WTC11 (cell line): ENCODE data around the gene WIPF3. TPM values are rescaled to one million over a fixed set of nuclear protein-coding genes. Genes with fewer than 3 reads are reported as not detected.

Experiments
- ATAC-seq: fragments of 200-7000 bp; cut with Tn5 transposase; 2 replicates; pipeline ENCODE4 v1.10.0; 2021; ENCODE audit warnings: mild to moderate bottlenecking, moderate library complexity
- CTCF ChIA-PET: fragments of 300-600 bp; sonication (Branson Sonifier 250); formaldehyde crosslinking; loops from one replicate; lab custom pipeline; 2021; ENCODE audit warnings: antibody characterized with exemption; lab: Charles Lee
- POLR2A ChIA-PET: fragments of 350-600 bp; sonication (Branson Sonifier 250); formaldehyde crosslinking; loops from one replicate; lab custom pipeline; 2021; ENCODE audit warnings: antibody characterized with exemption; lab: Charles Lee
- DNase-seq: peaks from one replicate; pipeline ENCODE4 v3.0.0; 2021; ENCODE audit warnings: low spot score
- H3K27ac Mint-ChIP-seq: 2 replicates; pipeline ENCODE4 v1.8.0; 2021; ENCODE audit warnings: mixed read lengths
- H3K27me3 Mint-ChIP-seq: 2 replicates; pipeline ENCODE4 v1.8.0; 2021; ENCODE audit warnings: low read depth, mild to moderate bottlenecking, moderate library complexity, mixed read lengths
- H3K36me3 Mint-ChIP-seq: 2 replicates; pipeline ENCODE4 v1.8.0; 2021; ENCODE audit warnings: mixed read lengths
- H3K4me1 Mint-ChIP-seq: 2 replicates; pipeline ENCODE4 v1.8.0; 2022; ENCODE audit warnings: mixed read lengths
- H3K4me3 Mint-ChIP-seq: 2 replicates; pipeline ENCODE4 v1.8.0; 2021; ENCODE audit warnings: mild to moderate bottlenecking, moderate library complexity, mixed read lengths
- H3K9me3 Mint-ChIP-seq: 2 replicates; pipeline ENCODE4 v1.8.0; 2021; ENCODE audit warnings: mixed read lengths
- ATF1 ChIP-seq: sonication (generic); formaldehyde crosslinking; IDR thresholded peaks from 2 replicates; pipeline ENCODE4 v1.8.1; 2023; ENCODE audit warnings: mild to moderate bottlenecking, moderate library complexity, missing genetic modification reagents
- EMX1 ChIP-seq: fragments of 250-450 bp; sonication (Bioruptor Pico); IDR thresholded peaks from 2 replicates; pipeline ENCODE4 v1.8.0; 2021; ENCODE audit warnings: mild to moderate bottlenecking
- ESRRA ChIP-seq: sonication (generic); formaldehyde crosslinking; IDR thresholded peaks from 2 replicates; pipeline ENCODE4 v1.8.1; 2022; ENCODE audit warnings: mild to moderate bottlenecking, missing genetic modification reagents, borderline replicate concordance
- FOXK1 ChIP-seq: sonication (generic); formaldehyde crosslinking; IDR thresholded peaks from 2 replicates; pipeline ENCODE4 v1.8.0; 2022; ENCODE audit warnings: mild to moderate bottlenecking, moderate library complexity, missing genetic modification reagents
- GABPB1 ChIP-seq: sonication (generic); formaldehyde crosslinking; IDR thresholded peaks from 2 replicates; pipeline ENCODE4 v1.8.1; 2023; ENCODE audit warnings: mild to moderate bottlenecking, missing genetic modification reagents
- GRHL2 ChIP-seq: fragments of 250-450 bp; sonication (Bioruptor Pico); IDR thresholded peaks from 2 replicates; pipeline ENCODE4 v1.8.0; 2022; ENCODE audit warnings: mild to moderate bottlenecking, moderate library complexity; ENCODE audit not compliant: insufficient replicate concordance, severe bottlenecking
- GTF2I ChIP-seq: fragments of 250-450 bp; sonication (Bioruptor Pico); conservative IDR thresholded peaks from 2 replicates; pipeline ENCODE4 v1.4.0; 2021; ENCODE audit warnings: mild to moderate bottlenecking
- MYBL2 ChIP-seq: sonication (generic); formaldehyde crosslinking; IDR thresholded peaks from 2 replicates; pipeline ENCODE4 v1.8.1; 2023; ENCODE audit warnings: mild to moderate bottlenecking, moderate library complexity, missing genetic modification reagents
- NR2C2 ChIP-seq: sonication (generic); formaldehyde crosslinking; IDR thresholded peaks from 2 replicates; pipeline ENCODE4 v1.8.0; 2022; ENCODE audit warnings: mild to moderate bottlenecking, missing genetic modification reagents
- RORB ChIP-seq: fragments of 250-450 bp; sonication (Bioruptor Pico); IDR thresholded peaks from 2 replicates; pipeline ENCODE4 v1.9.0; 2021; ENCODE audit warnings: mild to moderate bottlenecking
- SOX15 ChIP-seq: fragments of 250-450 bp; sonication (Bioruptor Pico); IDR thresholded peaks from 2 replicates; pipeline ENCODE4 v1.9.0; 2021; ENCODE audit warnings: mild to moderate bottlenecking
- ZNF138 ChIP-seq: sonication (generic); formaldehyde crosslinking; conservative IDR thresholded peaks from 2 replicates; pipeline ENCODE4 v1.8.1; 2022; ENCODE audit warnings: mild to moderate bottlenecking, moderate library complexity, missing genetic modification reagents
- ZNF232 ChIP-seq: sonication (generic); formaldehyde crosslinking; IDR thresholded peaks from 2 replicates; pipeline ENCODE4 v1.8.0; 2022; ENCODE audit warnings: mild to moderate bottlenecking, missing genetic modification reagents
- total RNA-seq: library from RNA; stranded (reverse); gene quantifications from 3 replicates; pipeline ENCODE4 v1.2.3, GENCODE V29; 2021
- TF ChIP-seq, protein P1 (sequence below): sonication (generic); formaldehyde crosslinking; IDR thresholded peaks from 2 replicates; pipeline ENCODE4 v1.8.0; 2023; ENCODE audit warnings: mild to moderate bottlenecking, missing genetic modification reagents
- TF ChIP-seq, protein P2 (sequence below): sonication (generic); formaldehyde crosslinking; conservative IDR thresholded peaks from 2 replicates; pipeline ENCODE4 v1.8.1; 2022; ENCODE audit warnings: mild to moderate bottlenecking, missing genetic modification reagents
- TF ChIP-seq, protein P3 (sequence below): sonication (generic); formaldehyde crosslinking; conservative IDR thresholded peaks from 2 replicates; pipeline ENCODE4 v1.8.1; 2023; ENCODE audit warnings: mild to moderate bottlenecking, low read depth, missing genetic modification reagents, moderate library complexity
- TF ChIP-seq, protein P4 (sequence below): sonication (generic); formaldehyde crosslinking; IDR thresholded peaks from 2 replicates; pipeline ENCODE4 v1.8.0; 2023; ENCODE audit warnings: missing genetic modification reagents
- TF ChIP-seq, protein P5 (sequence below): sonication (generic); formaldehyde crosslinking; IDR thresholded peaks from 2 replicates; pipeline ENCODE4 v1.8.1; 2023; ENCODE audit warnings: mild to moderate bottlenecking, missing genetic modification reagents, moderate library complexity
- TF ChIP-seq, protein P6 (sequence below): sonication (generic); formaldehyde crosslinking; IDR thresholded peaks from 2 replicates; pipeline ENCODE4 v1.8.1; 2022; ENCODE audit warnings: low read depth, missing genetic modification reagents, borderline replicate concordance

Gene WIPF3
- total RNA-seq, 1 experiment from 2014 or later: 9.9 TPM

DNA sequence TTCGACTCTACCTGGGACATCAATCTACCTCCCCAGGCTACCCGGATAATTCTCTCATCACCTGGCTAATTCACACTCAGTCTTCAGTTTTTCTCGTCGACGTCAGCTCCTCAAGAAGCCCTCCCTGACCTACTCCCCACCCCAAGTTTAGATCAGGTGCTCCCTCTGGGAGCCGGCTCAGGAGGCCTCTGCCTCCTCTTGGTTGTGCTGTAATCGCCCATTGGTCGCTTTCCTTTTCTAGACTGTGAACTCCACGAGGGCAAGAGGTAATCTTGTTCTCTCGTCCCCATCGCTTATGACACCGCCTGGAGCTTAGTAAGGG, 461 bp upstream of the WIPF3 start:
- DNase-seq (no peak), ATAC-seq (peak; percentile 20)
- CTCF ChIA-PET: interaction anchor here (0.6 to 3.2 kb wide), 9 partner anchors 12 to 256 kb away, joined by 3 to 14 read pairs (median 5); no protein-coding TSS in a partner anchor
- H3K36me3 Mint-ChIP-seq: no peaks in the 10 kb centered on the region
- POLR2A ChIA-PET: interaction anchor here (1.0 kb wide), 1 partner anchor 12 kb away, joined by 3 read pairs; no protein-coding TSS in a partner anchor
- peaks cover 46% of the 10 kb centered on the region for H3K27me3 Mint-ChIP-seq
- H3K9me3 Mint-ChIP-seq: no peaks in the 10 kb centered on the region
- peak overlapping the region; percentile 67 for H3K4me3 Mint-ChIP-seq
- peaks cover 20% of the 10 kb centered on the region for H3K4me1 Mint-ChIP-seq
- H3K27ac Mint-ChIP-seq: no peak overlapping the region
- TF ChIP-seq, protein P1, sequence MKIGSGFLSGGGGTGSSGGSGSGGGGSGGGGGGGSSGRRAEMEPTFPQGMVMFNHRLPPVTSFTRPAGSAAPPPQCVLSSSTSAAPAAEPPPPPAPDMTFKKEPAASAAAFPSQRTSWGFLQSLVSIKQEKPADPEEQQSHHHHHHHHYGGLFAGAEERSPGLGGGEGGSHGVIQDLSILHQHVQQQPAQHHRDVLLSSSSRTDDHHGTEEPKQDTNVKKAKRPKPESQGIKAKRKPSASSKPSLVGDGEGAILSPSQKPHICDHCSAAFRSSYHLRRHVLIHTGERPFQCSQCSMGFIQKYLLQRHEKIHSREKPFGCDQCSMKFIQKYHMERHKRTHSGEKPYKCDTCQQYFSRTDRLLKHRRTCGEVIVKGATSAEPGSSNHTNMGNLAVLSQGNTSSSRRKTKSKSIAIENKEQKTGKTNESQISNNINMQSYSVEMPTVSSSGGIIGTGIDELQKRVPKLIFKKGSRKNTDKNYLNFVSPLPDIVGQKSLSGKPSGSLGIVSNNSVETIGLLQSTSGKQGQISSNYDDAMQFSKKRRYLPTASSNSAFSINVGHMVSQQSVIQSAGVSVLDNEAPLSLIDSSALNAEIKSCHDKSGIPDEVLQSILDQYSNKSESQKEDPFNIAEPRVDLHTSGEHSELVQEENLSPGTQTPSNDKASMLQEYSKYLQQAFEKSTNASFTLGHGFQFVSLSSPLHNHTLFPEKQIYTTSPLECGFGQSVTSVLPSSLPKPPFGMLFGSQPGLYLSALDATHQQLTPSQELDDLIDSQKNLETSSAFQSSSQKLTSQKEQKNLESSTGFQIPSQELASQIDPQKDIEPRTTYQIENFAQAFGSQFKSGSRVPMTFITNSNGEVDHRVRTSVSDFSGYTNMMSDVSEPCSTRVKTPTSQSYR: no peak
- no peak for TF ChIP-seq GABPB1 (CRISPR knock-in tag)
- no peak for TF ChIP-seq GTF2I (CRISPR knock-in tag)
- TF ChIP-seq, protein P2, sequence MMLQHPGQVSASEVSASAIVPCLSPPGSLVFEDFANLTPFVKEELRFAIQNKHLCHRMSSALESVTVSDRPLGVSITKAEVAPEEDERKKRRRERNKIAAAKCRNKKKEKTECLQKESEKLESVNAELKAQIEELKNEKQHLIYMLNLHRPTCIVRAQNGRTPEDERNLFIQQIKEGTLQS: no peak
- TF ChIP-seq ATF1 (CRISPR knock-in tag): no peak
- TF ChIP-seq ZNF138 (CRISPR knock-in tag): no peak
- no peak for TF ChIP-seq SOX15
- TF ChIP-seq, protein P3, sequence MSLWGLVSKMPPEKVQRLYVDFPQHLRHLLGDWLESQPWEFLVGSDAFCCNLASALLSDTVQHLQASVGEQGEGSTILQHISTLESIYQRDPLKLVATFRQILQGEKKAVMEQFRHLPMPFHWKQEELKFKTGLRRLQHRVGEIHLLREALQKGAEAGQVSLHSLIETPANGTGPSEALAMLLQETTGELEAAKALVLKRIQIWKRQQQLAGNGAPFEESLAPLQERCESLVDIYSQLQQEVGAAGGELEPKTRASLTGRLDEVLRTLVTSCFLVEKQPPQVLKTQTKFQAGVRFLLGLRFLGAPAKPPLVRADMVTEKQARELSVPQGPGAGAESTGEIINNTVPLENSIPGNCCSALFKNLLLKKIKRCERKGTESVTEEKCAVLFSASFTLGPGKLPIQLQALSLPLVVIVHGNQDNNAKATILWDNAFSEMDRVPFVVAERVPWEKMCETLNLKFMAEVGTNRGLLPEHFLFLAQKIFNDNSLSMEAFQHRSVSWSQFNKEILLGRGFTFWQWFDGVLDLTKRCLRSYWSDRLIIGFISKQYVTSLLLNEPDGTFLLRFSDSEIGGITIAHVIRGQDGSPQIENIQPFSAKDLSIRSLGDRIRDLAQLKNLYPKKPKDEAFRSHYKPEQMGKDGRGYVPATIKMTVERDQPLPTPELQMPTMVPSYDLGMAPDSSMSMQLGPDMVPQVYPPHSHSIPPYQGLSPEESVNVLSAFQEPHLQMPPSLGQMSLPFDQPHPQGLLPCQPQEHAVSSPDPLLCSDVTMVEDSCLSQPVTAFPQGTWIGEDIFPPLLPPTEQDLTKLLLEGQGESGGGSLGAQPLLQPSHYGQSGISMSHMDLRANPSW (CRISPR knock-in tag): no peak
- TF ChIP-seq, protein P4, sequence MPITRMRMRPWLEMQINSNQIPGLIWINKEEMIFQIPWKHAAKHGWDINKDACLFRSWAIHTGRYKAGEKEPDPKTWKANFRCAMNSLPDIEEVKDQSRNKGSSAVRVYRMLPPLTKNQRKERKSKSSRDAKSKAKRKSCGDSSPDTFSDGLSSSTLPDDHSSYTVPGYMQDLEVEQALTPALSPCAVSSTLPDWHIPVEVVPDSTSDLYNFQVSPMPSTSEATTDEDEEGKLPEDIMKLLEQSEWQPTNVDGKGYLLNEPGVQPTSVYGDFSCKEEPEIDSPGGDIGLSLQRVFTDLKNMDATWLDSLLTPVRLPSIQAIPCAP (CRISPR knock-in tag): no peak
- TF ChIP-seq, protein P5, sequence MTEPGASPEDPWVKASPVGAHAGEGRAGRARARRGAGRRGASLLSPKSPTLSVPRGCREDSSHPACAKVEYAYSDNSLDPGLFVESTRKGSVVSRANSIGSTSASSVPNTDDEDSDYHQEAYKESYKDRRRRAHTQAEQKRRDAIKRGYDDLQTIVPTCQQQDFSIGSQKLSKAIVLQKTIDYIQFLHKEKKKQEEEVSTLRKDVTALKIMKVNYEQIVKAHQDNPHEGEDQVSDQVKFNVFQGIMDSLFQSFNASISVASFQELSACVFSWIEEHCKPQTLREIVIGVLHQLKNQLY (CRISPR knock-in tag): no peak
- no peak for TF ChIP-seq RORB (CRISPR knock-in tag)
- TF ChIP-seq EMX1: no peak
- no peak for TF ChIP-seq MYBL2 (CRISPR knock-in tag)
- TF ChIP-seq, protein P6, sequence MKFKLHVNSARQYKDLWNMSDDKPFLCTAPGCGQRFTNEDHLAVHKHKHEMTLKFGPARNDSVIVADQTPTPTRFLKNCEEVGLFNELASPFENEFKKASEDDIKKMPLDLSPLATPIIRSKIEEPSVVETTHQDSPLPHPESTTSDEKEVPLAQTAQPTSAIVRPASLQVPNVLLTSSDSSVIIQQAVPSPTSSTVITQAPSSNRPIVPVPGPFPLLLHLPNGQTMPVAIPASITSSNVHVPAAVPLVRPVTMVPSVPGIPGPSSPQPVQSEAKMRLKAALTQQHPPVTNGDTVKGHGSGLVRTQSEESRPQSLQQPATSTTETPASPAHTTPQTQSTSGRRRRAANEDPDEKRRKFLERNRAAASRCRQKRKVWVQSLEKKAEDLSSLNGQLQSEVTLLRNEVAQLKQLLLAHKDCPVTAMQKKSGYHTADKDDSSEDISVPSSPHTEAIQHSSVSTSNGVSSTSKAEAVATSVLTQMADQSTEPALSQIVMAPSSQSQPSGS: no peak
- TF ChIP-seq ZNF232 (CRISPR knock-in tag): no peak
- TF ChIP-seq FOXK1: no peak
- no peak for TF ChIP-seq GRHL2 (CRISPR knock-in tag)
- no peak for TF ChIP-seq ESRRA (CRISPR knock-in tag)
- TF ChIP-seq NR2C2 (CRISPR knock-in tag): no peak
